HepG2 (cell line): ENCODE data around the gene FLRT2. TPM values are rescaled to one million over a fixed set of nuclear protein-coding genes. Genes with fewer than 3 reads are reported as not detected.

Experiments
- ATAC-seq: fragments of 200-7000 bp; cut with Tn5 transposase; 3 replicates; pipeline ENCODE4 v1.9.1; 2020; ENCODE audit warnings: mild to moderate bottlenecking, moderate library complexity
- BruUV-seq: library from RNA; stranded (reverse); fragments of 400-500 nt; replicated peaks from 2 replicates; lab custom pipeline; 2021; lab: Mats Ljungman, UMichigan
- CTCF ChIA-PET: fragments of 300-600 bp; formaldehyde crosslinking; extraction: SDS; loops from one replicate; lab custom pipeline; 2021; ENCODE audit warnings: low total read pairs, inconsistent platforms, low intra/inter-chr PET ratio; lab: Yijun Ruan, JAX
- POLR2A ChIA-PET: fragments of 350-600 bp; sonication (Branson Sonifier 250); formaldehyde crosslinking; loops from one replicate; lab custom pipeline; 2020; ENCODE audit warnings: antibody characterized with exemption, inconsistent platforms; lab: Yijun Ruan, JAX
- DNase-seq: peaks from one replicate; pipeline ENCODE4 v3.0.0-alpha.2; 2015; ENCODE audit warnings: low spot score
- FAIRE-seq: peaks from 3 replicates; lab custom pipeline; 2011; peaks lifted over from hg19 to GRCh38; lab: Jason Lieb, UNC
- H2AFZ ChIP-seq: one replicate; pipeline ENCODE4 v1.6.1; 2011; ENCODE audit warnings: low read length, inconsistent platforms
- H3K27ac ChIP-seq: fragments of 300-600 bp; 3 replicates; pipeline ENCODE4 v1.8.0; 2011; ENCODE audit warnings: mixed run types, mild to moderate bottlenecking, mixed read lengths, low read length, inconsistent platforms; ENCODE audit not compliant: insufficient read depth; ENCODE audit errors: extremely low read length
- H3K27me3 ChIP-seq, 2 experiments: fragments of 200-600 bp in 1 of 2; 2 replicates in 1 of 2; 3 replicates in 1 of 2; pipeline versions ENCODE4 v1.6.0 to v1.8.0; 2011; ENCODE audit warnings: low read length in 2 of 2, mild to moderate bottlenecking in 2 of 2, moderate library complexity in 2 of 2, inconsistent platforms in 1 of 2; ENCODE audit not compliant: insufficient read depth in 2 of 2, control insufficient read depth in 1 of 2
- H3K36me3 ChIP-seq, 2 experiments: fragments of 200-600 bp in 1 of 2; replicated peaks in 1 of 2; 2 replicates in 1 of 2; 3 replicates in 1 of 2; pipeline versions ENCODE4 v1.5.1 to v1.8.0; 2011; ENCODE audit warnings: low read length in 2 of 2, inconsistent platforms in 1 of 2; ENCODE audit not compliant: insufficient read depth in 2 of 2, control insufficient read depth in 1 of 2
- H3K4me1 ChIP-seq: 2 replicates; pipeline ENCODE4 v1.5.1; 2012; ENCODE audit warnings: low read length, inconsistent platforms; ENCODE audit not compliant: insufficient read depth
- H3K4me2 ChIP-seq: 2 replicates; pipeline ENCODE4 v1.6.0; 2011; ENCODE audit warnings: low read depth, low read length, inconsistent platforms
- H3K4me3 ChIP-seq, 3 experiments: fragments of 200-600 bp in 1 of 3; sonication (generic), shearing (Covaris generic) in 1 of 3; replicated peaks in 1 of 3; 2 replicates each; pipeline ENCODE4 v1.5.1; 2011 to 2016; ENCODE audit warnings: low read length in 3 of 3, inconsistent platforms in 2 of 3, low read depth in 2 of 3, mild to moderate bottlenecking in 2 of 3, control low read depth in 1 of 3, mixed read lengths in 1 of 3; ENCODE audit not compliant: insufficient read depth in 1 of 3
- H3K79me2 ChIP-seq: one replicate; pipeline ENCODE4 v1.6.1; 2011; ENCODE audit warnings: low read length, inconsistent platforms; ENCODE audit not compliant: insufficient read depth
- H3K9ac ChIP-seq: 2 replicates; pipeline ENCODE4 v1.6.0; 2011; ENCODE audit warnings: mild to moderate bottlenecking, low read depth, low read length, inconsistent platforms; ENCODE audit not compliant: insufficient read depth
- H3K9me3 ChIP-seq: 2 replicates; pipeline ENCODE4 v1.5.1; 2012; ENCODE audit warnings: mild to moderate bottlenecking, low read length
- H4K20me1 ChIP-seq: 2 replicates; pipeline ENCODE4 v1.6.0; 2011; ENCODE audit warnings: inconsistent platforms, mild to moderate bottlenecking, low read length, moderate library complexity; ENCODE audit not compliant: insufficient read depth
- FOXJ3 ChIP-seq: sonication (generic); formaldehyde crosslinking; IDR thresholded peaks from 2 replicates; pipeline ENCODE4 v1.4.0; 2020; ENCODE audit warnings: missing genetic modification reagents, mild to moderate bottlenecking, borderline replicate concordance
- FOXK1 ChIP-seq: sonication (generic); formaldehyde crosslinking; IDR thresholded peaks from 2 replicates; pipeline ENCODE4 v1.4.0; 2020; ENCODE audit warnings: low read depth, missing genetic modification reagents, borderline replicate concordance
- HNF4G ChIP-seq, 2 experiments: sonication (generic) in 1 of 2; formaldehyde crosslinking in 1 of 2; IDR thresholded peaks; 2 replicates each; pipeline versions ENCODE4 v1.4.0 to v1.6.1; 2011 to 2020; ENCODE audit warnings: borderline replicate concordance in 2 of 2, low read depth in 2 of 2, mild to moderate bottlenecking in 2 of 2, low read length in 1 of 2, missing genetic modification reagents in 1 of 2, moderate library complexity in 1 of 2
- MTF1 ChIP-seq: sonication (generic); formaldehyde crosslinking; IDR thresholded peaks from 2 replicates; pipeline ENCODE4 v1.5.0; 2020; ENCODE audit warnings: missing genetic modification reagents
- RFX5 ChIP-seq: IDR thresholded peaks from 2 replicates; pipeline ENCODE4 v1.6.1; 2011; ENCODE audit warnings: low read depth, low read length, improper control_type of control experiment
- SAFB2 ChIP-seq: sonication (generic); formaldehyde crosslinking; IDR thresholded peaks from 2 replicates; pipeline ENCODE4 v1.5.1; 2020; ENCODE audit warnings: missing genetic modification reagents, low read depth, mild to moderate bottlenecking, borderline replicate concordance
- ZEB1 ChIP-seq: IDR thresholded peaks from 2 replicates; pipeline ENCODE4 v1.6.1; 2012; ENCODE audit warnings: mild to moderate bottlenecking, low read depth, inconsistent platforms; ENCODE audit not compliant: insufficient replicate concordance
- ZMYM3 ChIP-seq: sonication (generic); formaldehyde crosslinking; IDR thresholded peaks from 2 replicates; pipeline ENCODE4 v1.5.1; 2020; ENCODE audit warnings: mild to moderate bottlenecking, missing genetic modification reagents
- ZNF121 ChIP-seq: sonication (generic); formaldehyde crosslinking; IDR thresholded peaks from 2 replicates; pipeline ENCODE4 v1.5.0; 2020; ENCODE audit warnings: mild to moderate bottlenecking, missing genetic modification reagents
- ZNF552 ChIP-seq: sonication (generic); formaldehyde crosslinking; IDR thresholded peaks from 2 replicates; pipeline ENCODE4 v1.9.0; 2022; ENCODE audit warnings: missing genetic modification reagents, mild to moderate bottlenecking, borderline replicate concordance
- ZNF589 ChIP-seq: sonication (generic); formaldehyde crosslinking; conservative IDR thresholded peaks from 2 replicates; pipeline ENCODE4 v1.8.0; 2022; ENCODE audit warnings: mild to moderate bottlenecking, moderate library complexity, missing genetic modification reagents
- ZNF891 ChIP-seq: sonication (generic); formaldehyde crosslinking; IDR thresholded peaks from 2 replicates; pipeline ENCODE4 v1.5.0; 2020; ENCODE audit warnings: mild to moderate bottlenecking, missing genetic modification reagents
- WGBS: methylation state at CpG from one replicate; pipeline ENCODE4 v1.1.6; 2017; ENCODE audit warnings: low lambda C conversion rate; 5-methylcytosine and 5-hydroxymethylcytosine counted together
- in situ Hi-C: cut with HindIII; loops from 2 replicates; pipeline ENCODE4 v1.10.0; 2017; ENCODE audit warnings: low pct_unique_long_range_greater_than_20kb; ENCODE audit not compliant: extremely low pct_ligation_motif_present
- intact Hi-C: fragments of 100-400 bp; cut with micrococcal nuclease; formaldehyde crosslinking; loops from one replicate; pipeline ENCODE4 v1.10.0; 2022; ENCODE audit not compliant: unreplicated experiment
- polyA plus RNA-seq, 8 experiments: library from polyadenylated mRNA; depleted of rRNA in 3 of 8; stranded (reverse) in 7 of 8; unstranded in 1 of 8; fragments of >200 nt; fragmentation: Illumina TruSeq in 4 of 8; extraction: Trizol in 4 of 8; gene quantifications; 2 replicates each; pipeline versions ENCODE4 v1.2.1 to v1.2.3, GENCODE V29; 2011 to 2016; ENCODE audit warnings: low read depth in 4 of 8, missing spikeins in 1 of 8, mixed read lengths in 1 of 8; ENCODE audit not compliant: insufficient read depth in 1 of 8
- total RNA-seq, 5 experiments: library from RNA; depleted of rRNA; stranded (reverse); fragments of >200 nt; fragmentation: Illumina TruSeq; extraction: Trizol; gene quantifications; 2 replicates each; pipeline ENCODE4 v1.2.3, GENCODE V29; 2016; ENCODE audit warnings: low read depth in 1 of 5
- TF ChIP-seq, protein P1 (sequence below): sonication (generic); formaldehyde crosslinking; IDR thresholded peaks from 2 replicates; pipeline ENCODE4 v1.9.0; 2021; ENCODE audit warnings: missing genetic modification reagents, borderline replicate concordance
- TF ChIP-seq, protein P2 (sequence below): sonication (generic); formaldehyde crosslinking; IDR thresholded peaks from 2 replicates; pipeline ENCODE4 v1.5.0; 2020; ENCODE audit warnings: mild to moderate bottlenecking, missing genetic modification reagents

Gene FLRT2
- total and polyA plus RNA-seq, 2 of the 13 experiments (the other 11 are each of a cell fraction or from before 2014, with no cell fraction given) = not detected

DNA sequence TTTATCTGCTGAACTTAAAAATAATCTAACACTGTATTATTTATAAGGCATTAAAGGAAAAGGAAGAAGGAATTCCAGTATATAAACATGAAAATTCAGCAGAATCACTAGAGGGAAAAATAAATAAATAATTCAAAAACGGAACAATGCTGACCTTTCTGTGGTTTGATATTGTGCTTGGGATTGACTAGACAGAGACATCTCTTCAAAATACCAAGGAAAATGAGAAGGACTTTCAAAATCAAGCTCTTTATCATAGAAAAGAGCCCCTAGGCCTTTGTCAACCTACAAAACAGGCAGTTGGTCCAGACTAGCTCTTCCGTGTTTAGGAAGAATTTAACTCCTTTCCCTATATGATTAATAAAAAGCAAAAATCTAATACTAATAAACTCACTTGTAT is 6.3 kb upstream of the FLRT2 start (continued):
- TF ChIP-seq, protein P1, sequence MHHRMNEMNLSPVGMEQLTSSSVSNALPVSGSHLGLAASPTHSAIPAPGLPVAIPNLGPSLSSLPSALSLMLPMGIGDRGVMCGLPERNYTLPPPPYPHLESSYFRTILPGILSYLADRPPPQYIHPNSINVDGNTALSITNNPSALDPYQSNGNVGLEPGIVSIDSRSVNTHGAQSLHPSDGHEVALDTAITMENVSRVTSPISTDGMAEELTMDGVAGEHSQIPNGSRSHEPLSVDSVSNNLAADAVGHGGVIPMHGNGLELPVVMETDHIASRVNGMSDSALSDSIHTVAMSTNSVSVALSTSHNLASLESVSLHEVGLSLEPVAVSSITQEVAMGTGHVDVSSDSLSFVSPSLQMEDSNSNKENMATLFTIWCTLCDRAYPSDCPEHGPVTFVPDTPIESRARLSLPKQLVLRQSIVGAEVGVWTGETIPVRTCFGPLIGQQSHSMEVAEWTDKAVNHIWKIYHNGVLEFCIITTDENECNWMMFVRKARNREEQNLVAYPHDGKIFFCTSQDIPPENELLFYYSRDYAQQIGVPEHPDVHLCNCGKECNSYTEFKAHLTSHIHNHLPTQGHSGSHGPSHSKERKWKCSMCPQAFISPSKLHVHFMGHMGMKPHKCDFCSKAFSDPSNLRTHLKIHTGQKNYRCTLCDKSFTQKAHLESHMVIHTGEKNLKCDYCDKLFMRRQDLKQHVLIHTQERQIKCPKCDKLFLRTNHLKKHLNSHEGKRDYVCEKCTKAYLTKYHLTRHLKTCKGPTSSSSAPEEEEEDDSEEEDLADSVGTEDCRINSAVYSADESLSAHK (CRISPR knock-in tag) = no peak
- TF ChIP-seq HNF4G (IDR thresholded peaks at IDR 0.05; ENCODE audit: borderline replicate concordance, low read depth, low read length) (no peak), HNF4G (CRISPR knock-in tag; IDR thresholded peaks at IDR 0.05; ENCODE audit: borderline replicate concordance, low read depth) (no peak), SAFB2 (CRISPR knock-in tag) (no peak)
- TF ChIP-seq, all 625 proteins: peak for 0

DNA sequence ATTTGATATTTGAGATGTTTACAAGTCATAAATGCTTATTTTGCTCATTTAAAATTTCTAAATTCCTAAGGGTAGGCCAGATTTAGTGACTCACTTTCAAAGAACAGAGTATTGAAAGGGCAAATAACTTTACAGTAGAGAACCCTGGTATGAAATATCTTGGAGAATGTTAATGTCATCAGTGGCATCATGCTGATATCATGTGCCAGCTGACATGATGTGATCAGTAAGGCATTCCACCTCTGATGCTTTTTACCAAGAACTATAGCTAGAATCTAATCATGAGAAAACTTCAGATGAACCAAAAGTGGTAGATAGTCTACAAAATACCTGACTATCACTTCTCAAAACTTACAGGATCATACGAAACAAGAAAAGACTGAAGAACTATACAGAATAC is 2.9 kb upstream of the FLRT2 start:
- no peak overlapping the region for H3K4me3 ChIP-seq
- 18% methylated on average over 1 of the region's 1 CpG for WGBS

More for the DNA sequence above, 2.9 kb upstream of the FLRT2 start:
- no peak for ATAC-seq
- no peak for DNase-seq
- H3K27ac ChIP-seq = no peak overlapping the region
- no peak for FAIRE-seq
- peaks cover 14% of the 10 kb centered on the region; the same call in 1 of the 2 replicates for H3K9me3 ChIP-seq
- intact Hi-C loops = loop anchor here (10.0 kb wide), 1 partner anchor 332 kb away; no protein-coding TSS in a partner anchor
- no peak overlapping the region for H3K4me2 ChIP-seq
- no peak overlapping the region for H2AFZ ChIP-seq
- ChIA-PET CTCF (no interaction called here), POLR2A (no interaction called here)
- TF ChIP-seq RFX5 = no peak
- TF ChIP-seq ZNF121 (CRISPR knock-in tag) = no peak
- no peak for TF ChIP-seq ZNF552 (CRISPR knock-in tag)
- TF ChIP-seq, protein P2, sequence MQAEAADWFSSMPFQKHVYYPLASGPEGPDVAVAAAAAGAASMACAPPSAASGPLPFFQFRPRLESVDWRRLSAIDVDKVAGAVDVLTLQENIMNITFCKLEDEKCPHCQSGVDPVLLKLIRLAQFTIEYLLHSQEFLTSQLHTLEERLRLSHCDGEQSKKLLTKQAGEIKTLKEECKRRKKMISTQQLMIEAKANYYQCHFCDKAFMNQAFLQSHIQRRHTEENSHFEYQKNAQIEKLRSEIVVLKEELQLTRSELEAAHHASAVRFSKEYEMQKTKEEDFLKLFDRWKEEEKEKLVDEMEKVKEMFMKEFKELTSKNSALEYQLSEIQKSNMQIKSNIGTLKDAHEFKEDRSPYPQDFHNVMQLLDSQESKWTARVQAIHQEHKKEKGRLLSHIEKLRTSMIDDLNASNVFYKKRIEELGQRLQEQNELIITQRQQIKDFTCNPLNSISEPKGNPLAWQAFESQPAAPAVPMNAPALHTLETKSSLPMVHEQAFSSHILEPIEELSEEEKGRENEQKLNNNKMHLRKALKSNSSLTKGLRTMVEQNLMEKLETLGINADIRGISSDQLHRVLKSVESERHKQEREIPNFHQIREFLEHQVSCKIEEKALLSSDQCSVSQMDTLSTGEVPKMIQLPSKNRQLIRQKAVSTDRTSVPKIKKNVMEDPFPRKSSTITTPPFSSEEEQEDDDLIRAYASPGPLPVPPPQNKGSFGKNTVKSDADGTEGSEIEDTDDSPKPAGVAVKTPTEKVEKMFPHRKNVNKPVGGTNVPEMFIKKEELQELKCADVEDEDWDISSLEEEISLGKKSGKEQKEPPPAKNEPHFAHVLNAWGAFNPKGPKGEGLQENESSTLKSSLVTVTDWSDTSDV = no peak
- TF ChIP-seq ZEB1 = no peak
- no peak for TF ChIP-seq ZNF891 (CRISPR knock-in tag)
- TF ChIP-seq FOXJ3 = no peak
- no peak for TF ChIP-seq FOXK1 (CRISPR knock-in tag)
- no peak for TF ChIP-seq ZMYM3
- TF ChIP-seq ZNF589 (CRISPR knock-in tag) = no peak
- no peak for TF ChIP-seq MTF1
- H3K9ac ChIP-seq = no peak overlapping the region
- no peaks in the 10 kb centered on the region for H3K36me3 ChIP-seq
- peaks cover 4 to 34% of the 10 kb centered on the region in 2 experiments for H3K27me3 ChIP-seq
- H3K4me1 ChIP-seq = no peaks in the 10 kb centered on the region
- no TSS peak for BruUV-seq
- no peaks in the 10 kb centered on the region for H4K20me1 ChIP-seq
- in situ Hi-C loops = loop anchor here (10.0 kb wide), 1 partner anchor 112 kb away; no protein-coding TSS in a partner anchor
- H3K79me2 ChIP-seq = no peaks in the 10 kb centered on the region
